Breast epithelium (tissue), 3 donors: ENCODE measurements around the gene SERGEF.

ENCODE experiments used
- POLR2A ChIP-seq: fragments of 450-650 bp; IDR thresholded peaks from one replicate; pipeline ENCODE4 v1.6.1; 2016; ENCODE audit warnings: antibody characterized with exemption, mild to moderate bottlenecking, moderate library complexity
- POLR2AphosphoS5 ChIP-seq, 3 donors: sonication (generic); formaldehyde crosslinking; IDR thresholded peaks; one replicate each; pipeline ENCODE4 v1.6.1; 2017; ENCODE audit warnings: antibody characterized with exemption in 3 of 3
- TF ChIP-seq, protein P1 (sequence below), 3 donors: fragments of 450-650 bp; IDR thresholded peaks; one replicate each; pipeline ENCODE4 v1.5.1; 2016 to 2017; ENCODE audit warnings: antibody characterized with exemption in 3 of 3, mild to moderate bottlenecking in 3 of 3, moderate library complexity in 3 of 3

DNA sequence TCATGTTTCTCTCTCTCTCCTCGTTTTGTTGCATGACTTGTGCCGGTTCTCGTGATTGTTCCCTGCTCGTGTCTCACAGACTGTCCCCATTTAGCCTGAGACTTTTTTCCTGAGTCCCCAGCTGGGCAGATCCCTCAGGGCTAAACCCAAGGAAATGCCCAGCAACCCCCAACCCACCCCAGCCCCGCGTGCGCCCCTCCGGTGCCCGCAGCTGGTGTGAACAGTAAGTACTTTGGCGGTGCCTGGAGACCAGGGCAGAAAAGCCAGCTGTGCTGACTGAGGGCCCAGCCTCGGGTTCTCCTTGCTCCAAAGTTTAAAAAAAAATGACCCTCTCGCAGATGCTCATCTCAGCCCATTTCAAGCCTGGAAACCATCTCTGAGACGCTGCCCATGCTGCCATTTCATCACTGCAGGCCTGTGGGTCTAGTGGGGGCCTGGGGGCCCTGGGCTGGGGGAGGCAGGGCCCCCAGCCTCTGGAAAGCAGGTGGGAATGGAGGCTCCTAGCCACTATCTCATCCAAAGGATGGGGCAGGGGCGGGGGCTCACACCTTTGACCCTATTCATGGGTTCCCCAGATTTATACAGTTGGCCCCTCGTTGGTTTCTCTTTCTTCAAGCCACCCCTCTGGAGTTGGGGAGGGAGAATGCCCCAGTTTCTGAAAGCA is 236.5 kb downstream of the SERGEF start:
- TF ChIP-seq, protein P1, sequence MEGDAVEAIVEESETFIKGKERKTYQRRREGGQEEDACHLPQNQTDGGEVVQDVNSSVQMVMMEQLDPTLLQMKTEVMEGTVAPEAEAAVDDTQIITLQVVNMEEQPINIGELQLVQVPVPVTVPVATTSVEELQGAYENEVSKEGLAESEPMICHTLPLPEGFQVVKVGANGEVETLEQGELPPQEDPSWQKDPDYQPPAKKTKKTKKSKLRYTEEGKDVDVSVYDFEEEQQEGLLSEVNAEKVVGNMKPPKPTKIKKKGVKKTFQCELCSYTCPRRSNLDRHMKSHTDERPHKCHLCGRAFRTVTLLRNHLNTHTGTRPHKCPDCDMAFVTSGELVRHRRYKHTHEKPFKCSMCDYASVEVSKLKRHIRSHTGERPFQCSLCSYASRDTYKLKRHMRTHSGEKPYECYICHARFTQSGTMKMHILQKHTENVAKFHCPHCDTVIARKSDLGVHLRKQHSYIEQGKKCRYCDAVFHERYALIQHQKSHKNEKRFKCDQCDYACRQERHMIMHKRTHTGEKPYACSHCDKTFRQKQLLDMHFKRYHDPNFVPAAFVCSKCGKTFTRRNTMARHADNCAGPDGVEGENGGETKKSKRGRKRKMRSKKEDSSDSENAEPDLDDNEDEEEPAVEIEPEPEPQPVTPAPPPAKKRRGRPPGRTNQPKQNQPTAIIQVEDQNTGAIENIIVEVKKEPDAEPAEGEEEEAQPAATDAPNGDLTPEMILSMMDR (IDR thresholded peaks at IDR 0.05) = no peak
- TF ChIP-seq POLR2A (no peak), POLR2AphosphoS5 (IDR thresholded peaks at IDR 0.05) (no peak)
